GM21381 (cell line): ENCODE results near the gene PPIF.
A peak's percentile ranks its signal among the peaks of the same experiment; 100 is the strongest.

Experiments
- ATAC-seq: cut with Tn5 transposase; IDR thresholded peaks from one replicate; pipeline ENCODE4 v1.9.1; 2021; ENCODE audit warnings: mild to moderate bottlenecking, moderate library complexity; ENCODE audit not compliant: unreplicated experiment

The PPIF gene

DNA sequence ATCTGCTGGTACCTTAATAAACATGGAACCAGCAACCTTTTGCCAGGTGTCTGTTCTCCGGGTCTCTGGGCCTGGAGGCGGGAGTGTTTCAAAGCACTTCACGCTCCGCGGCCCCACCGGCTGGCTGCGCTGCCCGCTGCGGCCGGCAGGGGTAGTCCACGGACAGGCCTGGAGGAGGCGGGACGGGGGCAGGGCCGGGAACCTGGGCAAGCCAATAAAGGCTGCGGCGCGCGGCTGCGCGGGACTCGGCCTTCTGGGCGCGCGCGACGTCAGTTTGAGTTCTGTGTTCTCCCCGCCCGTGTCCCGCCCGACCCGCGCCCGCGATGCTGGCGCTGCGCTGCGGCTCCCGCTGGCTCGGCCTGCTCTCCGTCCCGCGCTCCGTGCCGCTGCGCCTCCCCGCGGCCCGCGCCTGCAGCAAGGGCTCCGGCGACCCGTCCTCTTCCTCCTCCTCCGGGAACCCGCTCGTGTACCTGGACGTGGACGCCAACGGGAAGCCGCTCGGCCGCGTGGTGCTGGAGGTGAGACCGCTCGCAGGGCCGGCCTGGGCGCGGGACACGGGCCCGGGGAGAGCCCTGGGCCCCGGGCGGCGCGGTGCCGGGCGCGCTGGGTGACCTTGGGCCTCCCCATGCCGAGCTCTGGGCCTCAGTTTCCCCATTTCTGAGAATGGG is at the start of gene PPIF:
Gene PPIF (plus strand): TSS at position 244 of the 668 bp plus-strand sequence. CDS start 80 bp downstream, at position 324.
- peak; percentile 78 for ATAC-seq

DNA sequence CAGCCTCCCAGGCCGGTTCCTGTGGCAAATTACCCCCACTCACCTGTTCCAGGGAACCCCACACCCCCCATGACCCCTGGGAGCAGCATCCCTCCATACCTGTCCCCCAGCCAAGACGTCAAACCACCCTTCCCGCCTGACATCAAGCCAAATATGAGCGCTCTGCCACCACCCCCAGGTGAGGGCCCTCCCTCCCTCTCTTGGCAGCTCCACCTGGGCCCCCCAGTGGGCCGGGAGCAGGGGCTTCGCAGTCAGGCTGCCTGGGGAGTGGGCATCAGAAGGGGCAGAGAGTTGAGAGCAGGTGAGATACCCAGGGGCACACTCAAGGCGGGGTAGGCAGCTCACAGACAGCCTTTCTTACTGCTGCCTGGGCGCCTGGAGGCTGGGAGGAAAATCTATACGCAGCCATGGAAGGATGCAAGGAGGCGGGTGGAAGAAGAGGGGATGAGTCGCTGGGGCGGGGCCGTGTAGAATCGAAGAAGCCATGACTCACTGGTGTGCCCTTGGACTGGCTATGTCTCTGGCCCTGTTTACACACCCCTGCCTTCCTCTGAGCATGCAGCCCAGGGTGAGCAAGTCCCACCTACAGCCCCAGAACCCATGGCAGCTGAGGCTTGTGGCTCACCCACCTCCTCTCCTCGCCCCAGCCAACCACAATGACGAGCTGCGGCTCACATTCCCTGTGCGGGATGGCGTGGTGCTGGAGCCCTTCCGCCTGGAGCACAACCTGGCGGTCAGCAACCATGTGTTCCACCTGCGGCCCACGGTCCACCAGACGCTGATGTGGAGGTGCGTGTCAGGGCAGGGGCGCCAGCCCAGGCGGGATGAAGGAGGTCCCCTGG is 48.6 kb upstream of the PPIF start:
- ATAC-seq = no peak

DNA sequence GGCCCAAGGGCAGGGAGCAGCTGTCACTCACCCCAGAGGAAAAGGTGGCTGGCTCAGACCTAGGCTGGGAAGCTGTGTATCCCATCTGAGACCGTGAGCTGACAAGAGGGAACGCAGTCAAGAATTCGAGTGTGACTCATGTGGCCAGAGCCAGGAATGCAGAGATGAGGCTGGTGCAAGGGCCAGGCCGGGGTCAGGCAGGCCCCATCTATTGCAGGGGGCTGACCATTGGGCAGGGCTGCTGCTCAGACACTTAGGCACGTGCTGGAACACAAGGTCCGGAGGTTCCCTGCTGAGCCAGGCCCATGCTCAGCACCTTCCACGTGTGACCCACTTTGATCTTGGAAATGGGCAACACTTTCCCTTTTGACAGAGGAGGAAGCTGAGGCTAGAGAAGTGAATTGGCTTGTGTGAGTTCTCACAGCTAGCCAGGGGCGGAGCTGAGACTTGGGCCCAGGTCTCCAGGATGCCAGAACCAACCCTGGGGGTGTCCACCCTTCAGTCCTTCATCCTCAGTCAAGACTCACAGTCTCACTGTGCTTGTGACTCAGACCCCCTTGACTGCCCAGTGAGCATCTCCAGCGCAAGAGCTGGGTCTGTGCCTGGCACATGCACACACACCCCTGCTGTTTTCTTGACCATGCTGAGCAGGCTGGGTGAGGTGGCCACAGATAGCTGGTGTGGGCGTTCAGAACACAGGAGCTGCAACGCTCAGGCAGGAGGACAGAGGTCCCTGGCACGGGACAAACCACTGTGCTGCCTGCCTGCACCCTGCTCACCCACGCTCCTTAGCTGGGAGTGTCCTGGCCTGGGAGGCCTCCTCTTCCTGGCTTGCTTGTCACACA is 47.6 kb upstream of the PPIF start:
- ATAC-seq = no peak

DNA sequence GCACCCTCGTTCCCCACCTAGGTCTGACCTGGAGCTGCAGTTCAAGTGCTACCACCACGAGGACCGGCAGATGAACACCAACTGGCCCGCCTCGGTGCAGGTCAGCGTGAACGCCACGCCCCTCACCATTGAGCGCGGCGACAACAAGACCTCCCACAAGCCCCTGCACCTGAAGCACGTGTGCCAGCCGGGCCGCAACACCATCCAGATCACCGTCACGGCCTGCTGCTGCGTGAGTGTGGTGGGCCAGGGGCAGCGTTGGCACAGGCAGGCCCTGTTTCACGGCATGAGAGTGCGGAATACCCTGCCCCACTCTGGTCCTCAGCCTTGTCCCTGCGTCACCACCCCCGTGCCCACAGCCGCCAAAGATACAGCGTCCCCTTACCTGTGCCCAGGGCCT is 46.6 kb upstream of the PPIF start:
- ATAC-seq = no peak

DNA sequence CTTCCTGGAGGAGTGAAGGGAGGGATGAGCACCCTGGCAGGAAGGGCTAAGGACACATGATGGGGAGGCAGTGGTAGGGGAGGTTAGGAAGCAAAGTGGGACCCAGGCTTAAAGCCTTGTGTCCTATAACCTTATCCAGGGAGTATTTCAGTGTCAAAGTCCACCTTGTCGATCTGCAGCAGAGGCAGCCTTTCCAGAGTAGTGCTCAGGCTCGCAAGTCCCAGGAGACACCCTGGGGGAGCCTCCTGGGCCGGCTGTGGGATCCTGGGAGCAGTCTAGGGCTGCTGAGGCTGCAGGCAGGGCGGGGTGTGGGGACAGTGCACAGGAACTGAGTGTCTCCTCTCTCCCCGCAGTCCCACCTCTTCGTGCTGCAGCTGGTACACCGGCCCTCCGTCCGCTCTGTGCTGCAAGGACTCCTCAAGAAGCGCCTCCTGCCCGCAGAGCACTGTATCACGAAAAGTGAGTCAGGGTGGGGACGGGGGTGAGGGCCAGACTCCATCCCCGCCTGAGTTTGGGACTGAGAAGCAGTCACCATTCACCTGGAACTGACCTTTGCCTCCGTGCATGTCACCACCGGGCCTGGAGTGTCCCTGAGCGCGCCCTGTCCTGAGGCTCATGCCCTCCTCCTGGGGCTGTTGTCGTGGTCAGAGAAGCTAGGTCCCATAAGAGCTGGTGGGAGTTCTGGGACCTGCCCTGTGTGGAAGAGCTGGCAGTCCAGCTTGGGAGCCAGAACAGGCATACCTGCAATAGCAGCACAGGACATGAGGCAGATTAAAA is 45.3 kb upstream of the PPIF start:
- ATAC-seq = no peak

DNA sequence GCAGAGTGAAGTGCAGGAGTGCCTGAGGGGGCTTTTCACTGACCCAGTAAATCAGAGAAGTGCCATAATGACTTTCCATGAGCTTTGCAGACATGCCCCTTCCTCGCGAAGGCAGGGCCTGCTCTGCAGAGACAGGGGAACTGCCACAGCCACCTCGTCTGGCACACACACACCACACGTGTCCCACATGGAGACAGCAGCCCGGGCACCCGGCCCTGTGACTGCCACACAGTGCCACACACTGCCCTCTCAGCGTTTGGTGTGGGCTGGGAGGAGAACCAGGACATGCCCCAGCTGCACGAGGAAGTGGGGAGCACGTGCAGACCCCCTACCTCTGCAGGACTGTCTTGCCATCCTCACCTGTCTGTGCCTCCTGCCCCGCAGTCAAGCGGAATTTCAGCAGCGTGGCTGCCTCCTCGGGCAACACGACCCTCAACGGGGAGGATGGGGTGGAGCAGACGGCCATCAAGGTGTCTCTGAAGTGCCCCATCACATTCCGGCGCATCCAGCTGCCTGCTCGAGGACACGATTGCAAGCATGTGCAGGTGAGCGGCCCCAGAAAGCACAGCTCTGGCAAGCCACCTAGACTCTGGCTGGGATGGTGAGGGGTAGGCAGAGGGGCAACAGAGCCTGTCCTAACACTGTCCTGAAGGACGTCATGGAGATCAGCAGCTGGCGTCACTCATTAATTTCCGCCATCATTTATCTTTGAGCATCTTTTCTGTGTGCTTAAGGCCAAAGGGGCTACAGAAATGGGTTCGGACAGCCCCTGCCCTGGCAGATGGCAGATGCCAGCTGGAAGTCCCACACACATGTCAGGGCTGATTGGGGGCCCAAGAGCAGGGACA is 43.4 kb upstream of the PPIF start:
- no peak for ATAC-seq

DNA sequence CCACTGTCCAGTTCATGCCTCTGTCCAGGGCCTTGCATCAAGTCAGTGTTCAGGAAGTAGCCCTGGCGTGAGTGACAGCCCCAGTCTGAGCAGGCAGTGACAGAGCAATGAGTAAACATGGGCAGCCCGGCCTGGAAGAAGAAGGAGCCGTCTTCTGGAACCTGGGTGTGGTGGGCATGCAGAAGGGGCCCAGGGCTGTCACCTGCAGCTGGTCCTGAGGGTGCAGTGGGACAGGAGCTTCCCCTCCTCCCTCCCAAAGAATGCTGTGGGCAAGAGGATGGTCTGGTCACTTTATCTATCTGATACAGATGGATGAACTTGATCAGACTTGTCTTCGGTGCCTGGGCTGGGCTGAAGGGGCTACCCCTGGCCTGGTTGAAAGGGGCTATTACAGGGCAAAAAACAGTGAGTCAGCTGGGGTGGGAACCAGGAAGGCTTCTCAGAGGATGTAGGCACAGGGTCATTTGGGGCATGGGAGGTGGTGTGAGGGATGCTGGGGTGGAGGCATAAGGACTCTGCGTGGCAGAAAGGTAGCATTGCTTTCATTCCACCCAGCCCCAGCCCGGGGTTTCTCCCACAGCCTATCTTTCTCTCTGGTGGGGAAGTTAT is 42.7 kb upstream of the PPIF start:
- ATAC-seq = no peak

DNA sequence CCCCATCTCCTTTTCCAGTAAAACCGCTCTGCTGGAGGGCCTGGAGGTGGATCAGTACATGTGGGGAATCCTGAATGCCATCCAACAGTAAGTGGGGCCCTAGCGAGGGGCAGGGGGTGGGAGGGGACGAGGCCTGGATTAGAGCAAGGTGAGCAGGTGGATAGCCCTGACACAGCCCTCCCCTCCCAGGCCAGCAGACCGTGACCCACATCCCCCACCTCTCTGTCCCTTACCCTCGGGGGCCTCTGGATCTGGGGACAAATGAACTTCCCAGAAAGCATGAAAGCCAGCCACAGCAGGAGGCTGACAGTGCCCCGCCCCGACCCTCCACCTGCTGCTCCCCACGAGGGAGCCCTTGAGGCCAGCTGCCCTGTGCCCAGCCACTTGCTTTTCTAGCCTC is 41.8 kb upstream of the PPIF start:
- no peak for ATAC-seq

DNA sequence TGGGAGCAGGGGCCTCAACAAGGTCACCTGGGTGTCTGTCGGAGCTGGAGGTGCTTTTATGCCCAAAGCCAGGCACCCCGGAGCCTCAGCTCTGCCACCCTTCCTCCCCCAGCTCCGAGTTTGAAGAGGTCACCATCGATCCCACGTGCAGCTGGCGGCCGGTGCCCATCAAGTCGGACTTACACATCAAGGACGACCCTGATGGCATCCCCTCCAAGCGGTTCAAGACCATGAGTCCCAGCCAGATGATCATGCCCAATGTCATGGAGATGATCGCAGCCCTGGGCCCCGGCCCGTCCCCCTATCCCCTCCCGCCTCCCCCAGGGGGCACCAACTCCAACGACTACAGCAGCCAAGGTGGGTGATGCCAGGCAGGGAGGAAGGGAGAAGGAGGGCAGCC is 41.3 kb upstream of the PPIF start:
- no peak for ATAC-seq

DNA sequence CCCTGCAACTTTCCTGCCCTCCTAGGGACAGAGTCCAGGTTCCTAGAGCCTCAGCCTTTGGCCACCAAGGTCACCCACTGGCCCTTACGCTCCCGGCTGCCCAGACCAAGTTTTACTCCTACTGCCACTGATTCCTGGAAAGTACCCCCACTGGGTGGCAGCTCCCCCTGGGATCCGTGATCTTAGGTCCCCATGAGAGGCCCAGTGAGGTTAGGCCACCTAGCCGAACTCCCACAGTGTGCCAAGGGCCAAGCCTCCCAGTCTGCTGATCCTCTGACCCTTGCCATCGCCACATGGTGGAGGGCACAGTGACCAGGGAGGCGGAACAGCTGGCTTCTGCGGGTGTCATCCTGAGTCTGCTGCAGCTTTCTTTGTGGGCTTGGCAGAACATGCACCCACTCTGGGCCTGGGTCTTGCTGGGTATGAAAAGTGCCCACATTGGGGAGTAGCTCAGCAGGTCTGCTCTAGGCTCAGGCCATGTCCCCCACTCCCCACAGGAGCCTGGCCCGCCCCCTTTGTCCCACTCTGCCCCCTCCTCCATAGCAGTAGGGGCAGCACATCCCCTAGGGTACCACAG is 40.5 kb upstream of the PPIF start:
- ATAC-seq = no peak

DNA sequence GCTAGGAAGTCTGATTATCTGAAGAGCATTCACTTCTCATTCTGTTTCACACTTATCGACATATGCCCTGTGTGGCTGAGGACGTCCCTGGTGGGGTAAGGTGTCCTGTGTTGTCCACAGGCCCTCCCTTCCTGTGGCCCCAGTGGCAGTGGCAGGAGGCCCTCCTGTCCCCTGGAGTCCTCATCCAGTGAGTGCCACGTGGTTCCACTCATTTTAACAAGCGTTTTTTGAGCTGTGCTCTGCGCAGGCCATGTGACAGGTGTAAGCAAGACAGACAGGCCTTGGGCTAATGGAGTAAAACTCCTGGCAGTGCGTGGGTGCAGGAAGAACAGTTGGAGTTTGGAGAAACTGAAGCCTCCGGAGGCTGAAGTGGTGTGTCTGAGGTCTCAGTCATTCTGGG is 39.3 kb upstream of the PPIF start:
- no peak for ATAC-seq

DNA sequence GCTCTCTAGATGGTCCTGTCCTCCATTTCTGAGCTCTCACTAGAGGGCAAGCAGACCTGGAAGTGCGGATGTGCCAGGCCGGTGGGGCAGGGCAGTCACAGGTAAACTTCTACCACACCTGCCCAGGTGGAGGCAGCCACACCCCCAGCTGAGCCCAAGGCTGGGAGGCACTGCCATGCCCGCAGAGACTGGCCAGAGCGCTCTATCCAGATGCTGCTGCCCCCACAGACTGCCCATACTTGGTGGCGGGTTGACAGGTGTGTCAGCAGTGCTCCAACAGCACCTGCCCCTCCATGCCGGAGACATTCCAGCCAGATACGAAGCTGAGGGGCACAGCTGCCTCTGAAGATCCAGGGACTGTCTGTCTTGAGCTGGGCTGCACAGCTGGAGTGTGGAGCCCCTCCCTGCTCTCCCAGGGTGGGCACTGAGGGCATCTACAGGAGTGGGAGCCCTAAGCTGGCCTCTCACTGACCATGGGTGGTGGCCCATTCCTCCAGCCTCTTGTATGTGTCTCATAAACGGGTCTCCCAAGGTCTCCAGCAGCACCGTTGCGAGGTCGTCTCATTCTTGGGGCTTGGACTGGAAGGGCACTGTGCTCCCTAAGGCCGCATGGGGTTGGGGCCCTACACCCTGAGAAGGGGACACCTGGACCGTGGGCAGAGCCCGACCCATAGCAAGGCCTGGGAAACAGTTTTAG is 38.2 kb upstream of the PPIF start:
- no peak for ATAC-seq

DNA sequence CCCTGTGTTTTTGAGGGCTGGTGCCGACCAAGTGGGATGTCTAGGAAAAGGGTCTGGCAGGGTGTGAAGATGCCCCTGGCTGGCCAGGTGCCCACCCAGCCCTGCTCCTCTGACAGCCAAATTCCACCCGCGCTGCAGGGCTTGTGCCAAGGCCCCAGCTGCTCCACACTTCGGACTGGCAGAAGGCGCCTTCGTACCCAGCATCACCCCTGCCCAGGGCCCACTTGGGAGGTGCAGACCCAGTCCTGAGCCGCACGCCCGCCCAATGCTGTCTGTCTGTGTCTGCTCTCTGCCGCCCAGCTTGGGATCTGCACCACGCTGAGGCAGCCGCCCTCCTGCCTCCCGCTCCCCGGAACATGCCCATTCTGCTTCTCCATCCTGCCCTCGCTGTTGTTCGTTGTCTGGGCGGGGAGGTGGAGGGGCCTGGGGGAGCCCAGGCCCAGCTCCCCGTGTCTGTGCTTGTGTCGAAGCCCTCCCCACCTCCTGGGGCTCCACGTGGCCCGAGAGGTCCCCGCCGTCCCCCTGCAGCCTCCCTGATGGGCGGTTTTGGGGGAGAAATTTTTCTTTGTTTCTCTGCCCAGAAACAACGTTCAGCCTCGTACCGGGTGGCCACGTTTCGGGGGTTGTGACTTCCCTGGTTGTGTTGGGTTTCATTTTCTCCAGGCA is 36.9 kb upstream of the PPIF start:
- no peak for ATAC-seq

DNA sequence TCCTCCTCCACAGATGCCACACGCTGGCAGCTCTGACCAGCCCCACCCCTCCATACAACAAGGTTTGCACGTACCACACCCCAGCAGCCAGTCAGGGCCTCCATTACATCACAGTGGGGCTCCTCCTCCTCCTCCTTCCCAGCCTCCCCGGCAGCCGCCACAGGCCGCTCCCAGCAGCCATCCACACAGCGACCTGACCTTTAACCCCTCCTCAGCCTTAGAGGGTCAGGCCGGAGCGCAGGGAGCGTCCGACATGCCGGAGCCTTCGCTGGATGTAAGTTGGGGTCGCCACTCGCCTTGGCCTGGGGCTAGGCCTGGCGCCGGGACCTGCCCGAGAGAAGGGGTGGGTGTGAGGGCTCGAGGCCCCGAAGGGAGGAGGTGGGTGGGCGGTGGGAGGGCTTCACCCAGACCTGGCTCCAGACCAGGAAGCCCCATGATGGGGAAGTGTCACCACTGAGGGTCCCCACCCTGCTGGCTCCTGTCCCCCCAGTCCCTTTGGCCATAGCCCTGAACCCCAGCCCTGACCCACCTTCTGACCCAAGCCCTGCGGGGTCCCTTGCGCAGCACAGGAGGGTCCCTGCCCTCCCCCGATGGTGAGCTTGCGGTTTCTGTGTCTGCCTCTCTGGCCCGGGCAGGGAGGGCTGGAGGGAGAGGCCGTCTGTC is 36.2 kb upstream of the PPIF start:
- ATAC-seq = no peak

DNA sequence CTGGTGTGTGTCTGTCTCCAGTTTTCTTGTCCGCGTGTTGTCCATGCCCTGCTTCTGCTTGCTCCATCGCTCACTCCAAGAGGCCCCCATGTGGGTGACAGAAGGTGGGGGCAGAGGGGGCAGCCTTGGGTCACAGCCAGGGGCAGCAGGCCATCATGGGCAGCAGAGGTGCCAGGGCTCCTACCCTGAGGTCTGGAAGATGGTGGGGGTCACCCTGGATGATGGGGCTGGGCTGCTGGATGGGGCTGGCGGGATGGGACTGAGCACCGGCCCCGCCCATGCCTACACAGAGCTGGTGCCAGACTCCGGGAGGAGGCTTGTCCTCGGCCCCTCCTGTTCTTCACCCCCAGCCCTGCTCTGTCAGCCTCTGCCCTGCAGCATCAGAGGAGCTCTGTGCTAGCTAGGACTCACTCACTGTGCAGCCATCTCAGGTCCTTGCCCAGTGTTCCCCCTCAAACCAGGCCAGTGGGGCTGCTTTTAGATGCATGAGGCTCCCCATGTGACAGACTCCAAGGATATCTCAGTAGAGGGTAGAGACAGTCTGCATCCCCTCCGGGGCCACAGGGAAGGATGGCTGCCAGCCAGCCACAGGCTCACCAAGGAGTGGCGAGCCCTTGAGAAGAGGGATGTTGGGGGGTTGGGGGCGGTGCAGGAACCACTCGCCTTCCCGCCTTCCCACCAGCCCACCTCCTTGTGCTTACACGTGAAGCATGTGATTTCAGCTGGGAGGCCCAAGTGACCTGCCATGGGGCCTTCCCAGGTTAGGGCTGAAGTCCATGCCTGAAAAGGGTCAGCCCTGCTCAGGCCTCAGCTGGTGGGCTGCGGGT is 35.5 kb upstream of the PPIF start:
- no peak for ATAC-seq

DNA sequence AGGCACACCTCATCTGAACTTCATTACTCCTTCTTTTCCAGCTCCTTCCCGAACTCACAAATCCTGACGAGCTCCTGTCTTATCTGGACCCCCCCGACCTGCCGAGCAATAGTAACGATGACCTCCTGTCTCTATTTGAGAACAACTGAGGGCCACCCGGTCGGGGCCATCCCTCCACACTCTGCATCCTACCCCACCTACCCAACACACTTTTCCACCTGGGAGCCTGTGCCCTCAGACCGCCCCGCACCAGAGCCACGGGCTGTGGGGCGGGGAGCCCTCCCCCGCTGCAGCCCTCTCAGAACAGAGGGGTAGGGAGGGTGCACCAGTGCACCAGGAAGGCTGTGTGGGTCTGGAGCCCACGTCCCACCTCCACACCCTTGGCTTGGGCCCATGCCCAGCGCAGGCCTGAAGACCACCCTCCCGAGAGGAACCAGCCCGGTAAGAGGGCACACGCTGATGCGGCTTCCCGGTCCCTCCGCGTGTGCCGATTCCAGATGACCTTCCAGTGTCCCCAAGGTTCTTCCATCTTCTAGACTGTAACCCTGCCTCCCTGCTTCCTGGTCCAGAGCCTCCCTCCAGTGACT is 34.6 kb upstream of the PPIF start:
- no peak for ATAC-seq
